Cardiac muscle cell (in vitro differentiated cells and primary cell): ENCODE results near the gene ZNF560. TPM values are rescaled to one million over a fixed set of nuclear protein-coding genes. Genes with fewer than 3 reads are reported as not detected.
A peak's percentile ranks its signal among the peaks of the same experiment; 100 is the strongest.
"Not testable (repeated sequence)": the region's sequence is repeated elsewhere in the genome, so short reads cannot be mapped to it uniquely, and the experiment has no call there.

Experiments
- DNase-seq, 2 donors: peaks; one replicate each; pipeline versions ENCODE4 v3.0.0 to v3.0.0-alpha.2; 2010 to 2017; ENCODE audit warnings: low read depth in 1 of 2, low spot score in 1 of 2
- H3K27ac ChIP-seq: fragments of 200-600 bp; sonication (generic); 2 replicates; pipeline ENCODE4 v1.5.1; 2016
- H3K27me3 ChIP-seq: fragments of 200-600 bp; sonication (generic); 2 replicates; pipeline ENCODE4 v1.6.0; 2016; ENCODE audit warnings: control low read depth
- H3K36me3 ChIP-seq: fragments of 200-600 bp; sonication (generic); 2 replicates; pipeline ENCODE4 v1.5.1; 2016; ENCODE audit warnings: control low read depth
- H3K4me1 ChIP-seq: fragments of 200-600 bp; sonication (generic); 2 replicates; pipeline ENCODE4 v1.8.1; 2017; ENCODE audit warnings: low read depth, mild to moderate bottlenecking, mixed run types
- H3K4me3 ChIP-seq: fragments of 200-600 bp; sonication (generic); 2 replicates; pipeline ENCODE4 v1.5.1; 2016; ENCODE audit warnings: mild to moderate bottlenecking
- H3K9me3 ChIP-seq: fragments of 200-600 bp; sonication (generic); 2 replicates; pipeline ENCODE4 v1.5.1; 2017; ENCODE audit warnings: low read depth, mild to moderate bottlenecking, control low read depth
- CTCF ChIP-seq: IDR thresholded peaks from 2 replicates; pipeline ENCODE4 v1.5.1; 2012; ENCODE audit warnings: low read depth, mild to moderate bottlenecking, low read length
- polyA plus RNA-seq: library from polyadenylated mRNA; unstranded; fragments of >200 nt; fragmentation: Nextera tagmentation; extraction: Ambion mirVana; gene quantifications from 2 replicates; pipeline ENCODE4 v1.2.1, GENCODE V29; 2016
- total RNA-seq: library from RNA; depleted of rRNA; stranded (reverse); fragments of >200 nt; gene quantifications from 2 replicates; pipeline ENCODE4 v1.2.3, GENCODE V29; 2016

The ZNF560 gene
- total RNA-seq (0.35 and 0.80 TPM in 2 replicates), polyA plus RNA-seq (0.50 and 1.5 TPM in 2 replicates)

- peak; percentile 20 for TF ChIP-seq CTCF
- Histone ChIP-seq H3K36me3 (no peaks in the 10 kb centered on the region), H3K4me3 (peak within 1 kb of the TSS; percentile 10), H3K9me3 (no peaks in the 10 kb centered on the region), H3K4me1 (no peaks in the 10 kb centered on the region), H3K27ac (no peak within 1 kb of the TSS), H3K27me3 (no peaks in the 10 kb centered on the region)
- DNase-seq: peak; percentile 28 to 41
These were observed at the start of gene ZNF560 for GRCh38 chr19:9498183-9498902. TSS of gene ZNF560 (minus strand) at chr19:9498616. CDS start at chr19:9475313, 23,303 bp downstream.

- no peak for TF ChIP-seq CTCF
- Histone ChIP-seq H3K36me3 (no peaks in the 10 kb centered on the region), H3K4me1 (no peaks in the 10 kb centered on the region), H3K27ac (no peak overlapping the region), H3K4me3 (no peak overlapping the region), H3K27me3 (no peaks in the 10 kb centered on the region), H3K9me3 (no peaks in the 10 kb centered on the region)
- no peak for DNase-seq
These were observed 49.5 kb upstream of the ZNF560 start for GRCh38 chr19:9547870-9548269.

DNA sequence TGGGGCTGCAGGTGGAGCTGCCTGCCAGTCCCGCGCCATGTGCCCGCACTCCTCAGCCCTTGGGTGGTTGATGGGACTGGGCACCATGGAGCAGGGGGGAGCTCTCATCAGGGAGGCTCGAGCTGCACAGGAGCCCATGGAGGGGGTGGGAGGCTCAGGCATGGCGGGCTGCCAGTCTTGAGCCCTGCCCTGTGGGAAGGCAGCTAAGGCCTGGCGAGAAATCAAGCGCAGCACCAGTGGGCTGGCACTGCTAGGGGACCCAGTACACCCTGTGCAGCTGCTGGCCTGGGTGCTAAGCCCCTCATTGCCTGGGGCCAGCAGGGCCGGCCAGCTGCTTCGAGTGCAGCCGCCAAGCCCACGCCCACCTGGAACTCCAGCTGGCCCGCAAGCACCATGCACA is 42.9 kb upstream of the ZNF560 start:
- H3K27ac ChIP-seq, H3K36me3 ChIP-seq, H3K4me1 ChIP-seq, H3K27me3 ChIP-seq, H3K4me3 ChIP-seq, H3K9me3 ChIP-seq, DNase-seq: not testable (repeated sequence)

DNA sequence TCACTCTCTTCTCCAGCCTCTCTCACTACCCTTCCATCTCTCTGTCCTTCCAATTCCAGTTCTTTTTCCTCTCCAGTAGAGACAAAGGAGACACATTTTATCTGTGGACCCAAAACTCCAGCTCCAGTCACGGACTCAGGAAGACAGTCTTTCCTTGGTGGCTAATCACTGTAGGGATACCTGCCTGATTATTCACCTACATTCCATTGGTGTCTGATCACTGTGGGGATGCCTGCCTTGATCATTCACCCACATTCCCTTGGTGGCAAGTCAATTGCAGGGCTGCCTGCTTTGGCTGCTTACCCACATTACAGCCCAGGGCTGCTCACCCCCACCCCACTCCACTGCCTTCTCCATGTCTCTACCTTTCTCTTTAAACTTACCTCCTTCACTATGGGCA is 41.5 kb upstream of the ZNF560 start:
- not testable (repeated sequence) for H3K27ac ChIP-seq, DNase-seq, H3K4me3 ChIP-seq

DNA sequence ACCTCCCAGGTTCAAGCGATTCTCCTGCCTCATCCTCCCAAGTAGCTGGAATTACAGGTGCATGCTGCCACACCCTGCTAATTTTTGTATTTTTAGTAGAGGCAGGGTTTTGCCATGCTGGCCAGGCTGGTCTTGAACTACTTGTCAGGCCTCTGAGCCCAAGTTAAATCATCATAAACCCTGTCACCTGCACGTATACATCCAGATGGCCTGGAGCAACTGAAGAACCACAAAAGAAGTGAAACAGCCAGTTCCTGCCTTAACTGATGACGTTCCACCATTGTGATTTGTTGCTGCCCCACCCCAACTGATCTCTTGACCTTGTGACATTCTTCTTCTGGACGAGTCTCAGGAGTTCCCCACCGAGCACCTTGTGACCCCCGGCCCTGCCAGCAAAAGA is 40.8 kb upstream of the ZNF560 start:
- H3K4me1 ChIP-seq: not testable (repeated sequence)
- peak overlapping the region; percentile 84 for H3K4me3 ChIP-seq

More for the DNA sequence above, 41.5 kb upstream of the ZNF560 start:
- not testable (repeated sequence) for H3K9me3 ChIP-seq, H3K4me1 ChIP-seq, H3K27me3 ChIP-seq, H3K36me3 ChIP-seq

DNA sequence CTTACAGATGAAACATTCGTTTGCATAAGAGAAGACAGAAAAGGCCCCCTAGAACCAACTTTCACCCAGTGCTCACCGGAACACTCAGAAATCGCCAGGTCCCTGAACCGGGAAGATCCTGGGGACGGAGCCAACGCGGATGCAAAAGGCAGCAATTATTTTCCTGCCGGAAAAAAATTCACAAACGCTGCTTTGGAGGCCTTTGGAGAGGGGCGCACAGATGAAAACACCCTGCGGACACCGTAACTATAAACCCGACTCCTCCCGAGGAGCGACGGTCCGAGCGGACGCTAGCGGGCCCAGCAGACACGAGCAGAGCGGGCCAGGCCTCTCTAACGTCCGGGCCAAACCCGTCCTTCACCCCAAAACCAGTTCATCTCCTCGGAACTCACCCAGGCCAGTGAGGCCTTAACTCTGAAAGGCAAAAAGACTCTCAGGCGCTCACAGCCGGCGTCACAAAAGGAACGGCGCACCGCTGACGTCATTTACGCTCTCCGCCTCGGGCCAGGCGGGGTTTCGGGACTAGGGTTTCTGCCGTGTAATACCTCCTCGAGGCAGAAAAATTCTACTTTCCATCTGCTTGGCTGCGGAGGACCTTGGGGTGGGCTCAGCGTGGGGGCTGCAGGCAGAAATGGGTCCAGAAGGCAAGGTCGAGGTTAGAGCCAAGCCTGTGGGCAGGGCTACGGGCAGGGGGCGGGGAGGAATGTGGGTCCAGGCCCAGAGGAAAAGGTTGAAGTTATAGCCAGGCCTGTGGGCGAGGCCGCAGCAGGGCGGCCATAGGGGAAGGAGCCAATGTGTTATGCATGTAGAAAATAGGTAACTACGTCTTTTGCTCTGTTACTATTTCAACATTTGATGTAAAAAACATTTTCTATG is 40.0 kb upstream of the ZNF560 start, which contains the start of gene ZNF426:
Gene ZNF426 (minus strand): TSS at position 463 of the 876 bp plus-strand sequence. CDS start 2,413 bp downstream, outside the sequence.
- no peaks in the 10 kb centered on the region for H3K9me3 ChIP-seq
- H3K27ac ChIP-seq: peak within 1 kb of the TSS; percentile 99
- H3K27me3 ChIP-seq: no peaks in the 10 kb centered on the region
- peaks cover 21% of the 10 kb centered on the region for H3K36me3 ChIP-seq
- no peak for TF ChIP-seq CTCF
- no peaks in the 10 kb centered on the region for H3K4me1 ChIP-seq
- DNase-seq: peak; percentile 92 to 95
- H3K4me3 ChIP-seq: peak within 1 kb of the TSS; percentile 84

More for the DNA sequence above, 40.8 kb upstream of the ZNF560 start:
- H3K27ac ChIP-seq: peak overlapping the region; percentile 99
- not testable (repeated sequence) for H3K27me3 ChIP-seq, DNase-seq, H3K9me3 ChIP-seq
- H3K36me3 ChIP-seq: peaks cover 14% of the 10 kb centered on the region

- Histone ChIP-seq H3K36me3 (peaks cover 43% of the 10 kb centered on the region), H3K9me3 (no peaks in the 10 kb centered on the region), H3K4me3 (no peak overlapping the region)
These were observed 37.5 kb upstream of the ZNF560 start for GRCh38 chr19:9535934-9536333.

More at GRCh38 chr19:9535934-9536333, 37.5 kb upstream of the ZNF560 start:
- Histone ChIP-seq H3K27me3 (no peaks in the 10 kb centered on the region), H3K27ac (no peak overlapping the region), H3K4me1 (no peaks in the 10 kb centered on the region)
- no peak for TF ChIP-seq CTCF
- DNase-seq: no peak
